Caco-2 (cell line): ENCODE data around the gene MMP13. TPM values are rescaled to one million over a fixed set of nuclear protein-coding genes. Genes with fewer than 3 reads are reported as not detected.

Experiments used
- BruUV-seq: library from RNA; stranded (reverse); fragments of 400-500 nt; replicated peaks from 2 replicates; lab custom pipeline; 2021; lab: Mats Ljungman, UMichigan
- CTCF ChIA-PET: fragments of 300-600 bp; sonication (Branson Sonifier 250); formaldehyde crosslinking; loops from one replicate; lab custom pipeline; 2022; ENCODE audit warnings: antibody characterized with exemption; lab: Charles Lee
- POLR2A ChIA-PET: fragments of 300-600 bp; sonication (Branson Sonifier 250); formaldehyde crosslinking; loops from one replicate; lab custom pipeline; 2022; ENCODE audit warnings: antibody characterized with exemption; lab: Charles Lee
- DNase-seq, 2 experiments: peaks; one replicate each; pipeline versions ENCODE4 v3.0.0 to v3.0.0-alpha.2; 2020 to 2022
- H3K27me3 ChIP-seq: replicated peaks from 2 replicates; pipeline ENCODE4 v1.6.0; 2011; ENCODE audit warnings: low read length; ENCODE audit not compliant: control insufficient read depth, insufficient read depth
- H3K36me3 ChIP-seq: 2 replicates; pipeline ENCODE4 v1.5.1; 2011; ENCODE audit warnings: low read length; ENCODE audit not compliant: control insufficient read depth, insufficient read depth
- H3K4me1 ChIP-seq: fragments of 250-450 bp; sonication (Bioruptor Pico); 2 replicates; pipeline ENCODE4 v1.5.1; 2020; ENCODE audit warnings: mild to moderate bottlenecking
- H3K4me3 ChIP-seq: 2 replicates; pipeline ENCODE4 v1.5.1; 2011; ENCODE audit warnings: low read depth, mild to moderate bottlenecking, control low read depth, low read length
- H3K9me3 ChIP-seq: fragments of 250-450 bp; sonication (Bioruptor Pico); 2 replicates; pipeline ENCODE4 v1.5.1; 2020; ENCODE audit warnings: mild to moderate bottlenecking, moderate library complexity
- H3K27ac Mint-ChIP-seq: one replicate; pipeline ENCODE4 v1.8.0; 2022; ENCODE audit warnings: mixed read lengths; ENCODE audit not compliant: unreplicated experiment
- H3K27me3 Mint-ChIP-seq: one replicate; pipeline ENCODE4 v1.8.0; 2022; ENCODE audit warnings: mixed read lengths; ENCODE audit not compliant: insufficient read depth, unreplicated experiment
- H3K36me3 Mint-ChIP-seq: one replicate; pipeline ENCODE4 v1.8.0; 2022; ENCODE audit warnings: mild to moderate bottlenecking, mixed read lengths; ENCODE audit not compliant: insufficient read depth, unreplicated experiment
- H3K4me1 Mint-ChIP-seq: one replicate; pipeline ENCODE4 v1.8.0; 2022; ENCODE audit warnings: low read depth, mixed read lengths; ENCODE audit not compliant: unreplicated experiment
- H3K4me3 Mint-ChIP-seq: one replicate; pipeline ENCODE4 v1.8.0; 2022; ENCODE audit warnings: mild to moderate bottlenecking, moderate library complexity, mixed read lengths; ENCODE audit not compliant: unreplicated experiment
- H3K9me3 Mint-ChIP-seq: one replicate; pipeline ENCODE4 v1.8.0; 2022; ENCODE audit warnings: mixed read lengths; ENCODE audit not compliant: unreplicated experiment
- CTCF ChIP-seq, 2 experiments: fragments of 200-600 bp in 1 of 2; IDR thresholded peaks; 1 replicate in 1 of 2; 2 replicates in 1 of 2; pipeline versions ENCODE4 v1.5.1 to v1.8.0; 2011 to 2022; ENCODE audit warnings: antibody characterized with exemption in 1 of 2, control low read depth in 1 of 2, inconsistent platforms in 1 of 2, low read depth in 1 of 2, low read length in 1 of 2, mild to moderate bottlenecking in 1 of 2, moderate library complexity in 1 of 2; ENCODE audit not compliant: insufficient read depth in 1 of 2, severe bottlenecking in 1 of 2, unreplicated experiment in 1 of 2
- intact Hi-C: fragments of 100-400 bp; cut with micrococcal nuclease; formaldehyde crosslinking; loops from one replicate; pipeline ENCODE4 v1.10.0; 2022; ENCODE audit not compliant: unreplicated experiment
- total RNA-seq: library from RNA; stranded (reverse); gene quantifications from 2 replicates; pipeline ENCODE4 v1.2.3, GENCODE V29; 2022

MMP13 gene
- total RNA-seq, 1 experiment from 2014 or later: not detected

GRCh38 chr11:102966011-102966410, 10.5 kb upstream of the MMP13 start:
- CTCF ChIA-PET: no interaction called here

GRCh38 chr11:102964867-102965266, 9.3 kb upstream of the MMP13 start:
- POLR2A ChIA-PET: no interaction called here
- H3K36me3 Mint-ChIP-seq: no peaks in the 10 kb centered on the region
- Histone ChIP-seq H3K36me3 (no peaks in the 10 kb centered on the region), H3K27me3 (no peaks in the 10 kb centered on the region), H3K4me1 (peaks cover 4% of the 10 kb centered on the region; the same call in 1 of the 2 replicates), H3K9me3 (no peaks in the 10 kb centered on the region), H3K4me3 (no peak overlapping the region)
- no peak overlapping the region for H3K27ac Mint-ChIP-seq
- no TSS peak for BruUV-seq
- H3K4me1 Mint-ChIP-seq: peaks cover 6% of the 10 kb centered on the region
- no peaks in the 10 kb centered on the region for H3K27me3 Mint-ChIP-seq
- H3K4me3 Mint-ChIP-seq: no peak overlapping the region
- CTCF ChIA-PET: no interaction called here
- H3K9me3 Mint-ChIP-seq: no peaks in the 10 kb centered on the region
- intact Hi-C loops: no loop called here
- DNase-seq: no peak
- TF ChIP-seq CTCF (IDR thresholded peaks at IDR 0.05; ENCODE audit: insufficient read depth in 1 of 2, low read depth in 1 of 2, low read length in 1 of 2, severe bottlenecking in 1 of 2, unreplicated experiment in 1 of 2): no peak

More at GRCh38 chr11:102966011-102966410, 10.5 kb upstream of the MMP13 start:
- Histone ChIP-seq H3K9me3 (no peaks in the 10 kb centered on the region), H3K36me3 (no peaks in the 10 kb centered on the region), H3K27me3 (no peaks in the 10 kb centered on the region), H3K4me1 (no peaks in the 10 kb centered on the region), H3K4me3 (no peak overlapping the region)
- POLR2A ChIA-PET: no interaction called here
- intact Hi-C loops: no loop called here
- Mint-ChIP-seq H3K36me3 (no peaks in the 10 kb centered on the region), H3K9me3 (no peaks in the 10 kb centered on the region), H3K4me3 (no peak overlapping the region), H3K27ac (no peak overlapping the region), H3K27me3 (no peaks in the 10 kb centered on the region), H3K4me1 (no peaks in the 10 kb centered on the region)
- BruUV-seq: no TSS peak
- TF ChIP-seq CTCF (IDR thresholded peaks at IDR 0.05; ENCODE audit: insufficient read depth in 1 of 2, low read depth in 1 of 2, low read length in 1 of 2, severe bottlenecking in 1 of 2, unreplicated experiment in 1 of 2): no peak
- no peak for DNase-seq

GRCh38 chr11:102957953-102958352, 2.4 kb upstream of the MMP13 start:
- intact Hi-C loops: no loop called here
- ChIA-PET CTCF (no interaction called here), POLR2A (no interaction called here)
- no peak overlapping the region for H3K4me3 ChIP-seq
- no peak overlapping the region for H3K27ac Mint-ChIP-seq
- H3K4me3 Mint-ChIP-seq: no peak overlapping the region
- peaks cover 8% of the 10 kb centered on the region for H3K4me1 Mint-ChIP-seq
- no peaks in the 10 kb centered on the region for H3K9me3 ChIP-seq
- no peak for TF ChIP-seq CTCF (IDR thresholded peaks at IDR 0.05; ENCODE audit: insufficient read depth in 1 of 2, low read depth in 1 of 2, low read length in 1 of 2, severe bottlenecking in 1 of 2, unreplicated experiment in 1 of 2)
- no peaks in the 10 kb centered on the region for H3K27me3 Mint-ChIP-seq
- H3K27me3 ChIP-seq: no peaks in the 10 kb centered on the region
- no peaks in the 10 kb centered on the region for H3K36me3 Mint-ChIP-seq
- DNase-seq: no peak
- peaks cover 4% of the 10 kb centered on the region; the same call in 1 of the 2 replicates for H3K4me1 ChIP-seq
- no peaks in the 10 kb centered on the region for H3K36me3 ChIP-seq
- no peaks in the 10 kb centered on the region for H3K9me3 Mint-ChIP-seq
- no TSS peak for BruUV-seq
